ENCODE measurements around the gene WWTR1.

DNA sequence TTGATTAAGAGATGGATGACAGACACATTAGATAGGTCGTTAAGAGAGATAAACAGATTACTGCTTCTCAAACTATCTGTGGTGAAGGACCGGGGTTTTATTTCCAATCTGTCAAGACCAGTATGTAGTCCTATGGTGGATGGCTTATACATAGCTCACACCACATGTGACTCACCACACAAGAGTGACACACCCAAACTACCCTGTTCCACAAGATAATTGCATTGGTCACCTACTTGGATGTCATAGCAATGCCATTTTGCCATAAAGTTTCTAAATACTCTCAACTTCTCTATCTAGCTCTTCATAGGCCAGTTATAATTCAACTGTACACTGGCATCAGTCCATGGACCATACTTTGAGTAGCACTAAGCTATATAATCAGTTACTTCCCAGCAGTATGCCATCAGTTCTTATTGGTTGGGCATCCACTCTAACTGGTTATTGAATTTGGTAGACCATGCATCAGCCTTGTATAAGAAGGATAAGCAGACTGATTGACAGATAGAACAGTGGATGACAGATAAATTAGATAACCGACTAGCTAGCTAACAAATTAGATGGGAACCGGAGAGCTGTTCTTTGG, 11.6 kb downstream of the WWTR1 start:
- TF ChIP-seq POLR2A (IDR thresholded peaks at IDR 0.05) (no peak), POLR2AphosphoS5 (IDR thresholded peaks at IDR 0.05) (no peak), EP300 (IDR thresholded peaks at IDR 0.05) (no peak)
- TF ChIP-seq, protein P1, sequence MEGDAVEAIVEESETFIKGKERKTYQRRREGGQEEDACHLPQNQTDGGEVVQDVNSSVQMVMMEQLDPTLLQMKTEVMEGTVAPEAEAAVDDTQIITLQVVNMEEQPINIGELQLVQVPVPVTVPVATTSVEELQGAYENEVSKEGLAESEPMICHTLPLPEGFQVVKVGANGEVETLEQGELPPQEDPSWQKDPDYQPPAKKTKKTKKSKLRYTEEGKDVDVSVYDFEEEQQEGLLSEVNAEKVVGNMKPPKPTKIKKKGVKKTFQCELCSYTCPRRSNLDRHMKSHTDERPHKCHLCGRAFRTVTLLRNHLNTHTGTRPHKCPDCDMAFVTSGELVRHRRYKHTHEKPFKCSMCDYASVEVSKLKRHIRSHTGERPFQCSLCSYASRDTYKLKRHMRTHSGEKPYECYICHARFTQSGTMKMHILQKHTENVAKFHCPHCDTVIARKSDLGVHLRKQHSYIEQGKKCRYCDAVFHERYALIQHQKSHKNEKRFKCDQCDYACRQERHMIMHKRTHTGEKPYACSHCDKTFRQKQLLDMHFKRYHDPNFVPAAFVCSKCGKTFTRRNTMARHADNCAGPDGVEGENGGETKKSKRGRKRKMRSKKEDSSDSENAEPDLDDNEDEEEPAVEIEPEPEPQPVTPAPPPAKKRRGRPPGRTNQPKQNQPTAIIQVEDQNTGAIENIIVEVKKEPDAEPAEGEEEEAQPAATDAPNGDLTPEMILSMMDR (IDR thresholded peaks at IDR 0.05) = no peak

All from upper lobe of left lung (tissue), 4 donors.